Tibial artery (tissue), 4 donors: Measurements from ENCODE around the gene ALCAM.
"Not testable (repeated sequence)": the region's sequence is repeated elsewhere in the genome, so short reads cannot be mapped to it uniquely, and the experiment has no call there.

Experiments
- DNase-seq, 2 donors: peaks; one replicate each; pipeline ENCODE4 v3.0.0-alpha.2; 2019
- H3K27ac ChIP-seq, 2 donors: fragments of 200-600 bp; sonication (generic) in 1 of 2; 1 replicate in 1 of 2; 2 replicates in 1 of 2; pipeline ENCODE4 v1.5.1; 2018 to 2019; ENCODE audit warnings: mild to moderate bottlenecking in 1 of 2
- H3K27me3 ChIP-seq, 2 donors: fragments of 200-600 bp; sonication (generic) in 1 of 2; one replicate each; pipeline versions ENCODE4 v1.5.1 to v1.6.0; 2016 to 2019
- H3K36me3 ChIP-seq, 3 donors: fragments of 200-600 bp; sonication (generic) in 2 of 3; one replicate each; pipeline ENCODE4 v1.5.1; 2016 to 2019; ENCODE audit warnings: mild to moderate bottlenecking in 2 of 3
- H3K4me1 ChIP-seq, 4 donors: fragments of 200-600 bp; sonication (generic) in 2 of 4; 1 replicate in 3 of 4; 2 replicates in 1 of 4; pipeline ENCODE4 v1.5.1; 2016 to 2019
- H3K4me3 ChIP-seq, 2 donors: fragments of 200-600 bp; sonication (generic) in 1 of 2; 1 replicate in 1 of 2; 2 replicates in 1 of 2; pipeline ENCODE4 v1.5.1; 2018 to 2019; ENCODE audit warnings: mild to moderate bottlenecking in 2 of 2
- H3K9me3 ChIP-seq, 3 donors: fragments of 200-600 bp; sonication (generic) in 1 of 3; one replicate each; pipeline ENCODE4 v1.5.1; 2016 to 2019
- CTCF ChIP-seq, 2 experiments: fragments of 200-600 bp in 1 of 2; fragments of 450-650 bp in 1 of 2; IDR thresholded peaks; one replicate each; pipeline ENCODE4 v1.5.1; 2017 to 2019; ENCODE audit warnings: antibody characterized with exemption in 2 of 2, mild to moderate bottlenecking in 1 of 2, moderate library complexity in 1 of 2
- intact Hi-C: fragments of 100-400 bp; cut with DNase I; formaldehyde crosslinking; loops from one replicate; pipeline ENCODE4 v1.15.0; 2023; ENCODE audit warnings: low total_unique reads

Gene ALCAM

GRCh38 chr3:105401691-105402149, 35.0 kb downstream of the ALCAM start:
- intact Hi-C loops: no loop called here
- no peak for TF ChIP-seq CTCF (IDR thresholded peaks at IDR 0.05)

GRCh38 chr3:105402287-105402801, 35.6 kb downstream of the ALCAM start:
- H3K4me1 ChIP-seq: no peaks in the 10 kb centered on the region
- H3K36me3 ChIP-seq: no peaks in the 10 kb centered on the region
- H3K9me3 ChIP-seq: no peaks in the 10 kb centered on the region
- H3K27me3 ChIP-seq: no peaks in the 10 kb centered on the region
- no peak overlapping the region for H3K4me3 ChIP-seq
- DNase-seq: no peak
- intact Hi-C loops: no loop called here
- H3K27ac ChIP-seq: no peak overlapping the region
- no peak for TF ChIP-seq CTCF (IDR thresholded peaks at IDR 0.05)

More at GRCh38 chr3:105401691-105402149, 35.0 kb downstream of the ALCAM start:
- DNase-seq: no peak
- H3K27ac ChIP-seq: no peak overlapping the region
- H3K36me3 ChIP-seq: no peaks in the 10 kb centered on the region
- H3K27me3 ChIP-seq: no peaks in the 10 kb centered on the region
- H3K4me1 ChIP-seq: no peaks in the 10 kb centered on the region
- no peak overlapping the region for H3K4me3 ChIP-seq
- H3K9me3 ChIP-seq: no peaks in the 10 kb centered on the region

DNA sequence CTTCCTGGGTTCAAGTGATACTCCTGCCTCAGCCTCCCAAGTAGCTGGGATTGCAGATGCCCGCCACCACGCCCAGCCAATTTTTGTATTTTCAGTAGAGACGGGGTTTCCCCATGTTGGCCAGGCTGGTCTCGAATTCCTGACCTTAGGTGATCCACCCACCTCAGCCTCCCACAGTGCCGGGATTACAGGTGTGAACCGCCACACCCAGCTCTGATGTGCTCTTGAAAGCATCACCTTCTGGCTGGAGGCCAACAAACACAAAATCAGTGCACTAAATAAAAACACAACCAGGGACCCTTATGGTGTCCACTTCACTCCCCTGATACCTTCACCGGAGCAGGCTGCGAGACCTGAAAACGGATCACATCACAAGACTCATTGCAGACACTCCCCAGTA, 36.3 kb downstream of the ALCAM start:
- intact Hi-C loops: not testable (repeated sequence)

DNA sequence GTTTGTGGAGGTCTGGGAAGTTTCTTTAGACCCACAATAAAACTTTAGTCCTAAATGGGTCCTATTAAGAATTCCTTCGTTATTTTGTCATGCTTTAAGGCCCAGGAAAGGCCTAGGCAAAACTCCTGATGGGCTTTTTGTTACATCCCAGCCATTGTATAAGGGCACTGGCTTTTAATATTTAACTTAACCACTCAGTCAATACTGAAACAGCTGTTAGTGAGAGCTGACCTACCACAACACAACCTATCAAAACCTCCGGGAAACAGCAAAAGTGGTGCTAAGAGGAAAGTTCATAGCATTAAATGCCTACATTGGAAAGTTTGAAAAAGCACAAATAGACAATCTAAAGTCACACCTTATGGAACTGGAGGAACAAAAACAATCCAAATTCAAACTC, 39.6 kb downstream of the ALCAM start:
- Histone ChIP-seq H3K9me3 (no peaks in the 10 kb centered on the region), H3K4me1 (no peaks in the 10 kb centered on the region), H3K36me3 (no peaks in the 10 kb centered on the region), H3K27me3 (no peaks in the 10 kb centered on the region), H3K4me3 (no peak overlapping the region), H3K27ac (no peak overlapping the region)
- no peak for TF ChIP-seq CTCF (IDR thresholded peaks at IDR 0.05)
- DNase-seq: no peak
- intact Hi-C loops: no loop called here

More for the DNA sequence above, 36.3 kb downstream of the ALCAM start:
- not testable (repeated sequence) for H3K4me3 ChIP-seq, H3K27me3 ChIP-seq, H3K9me3 ChIP-seq, H3K36me3 ChIP-seq, H3K27ac ChIP-seq, DNase-seq, H3K4me1 ChIP-seq

- Histone ChIP-seq H3K4me1 (no peaks in the 10 kb centered on the region), H3K36me3 (no peaks in the 10 kb centered on the region), H3K27ac (no peak overlapping the region), H3K27me3 (no peaks in the 10 kb centered on the region), H3K4me3 (no peak overlapping the region), H3K9me3 (no peaks in the 10 kb centered on the region)
- no peak for DNase-seq
- intact Hi-C loops: no loop called here
- TF ChIP-seq CTCF (IDR thresholded peaks at IDR 0.05): no peak
These were observed 42.7 kb downstream of the ALCAM start for GRCh38 chr3:105409364-105409763.

DNA sequence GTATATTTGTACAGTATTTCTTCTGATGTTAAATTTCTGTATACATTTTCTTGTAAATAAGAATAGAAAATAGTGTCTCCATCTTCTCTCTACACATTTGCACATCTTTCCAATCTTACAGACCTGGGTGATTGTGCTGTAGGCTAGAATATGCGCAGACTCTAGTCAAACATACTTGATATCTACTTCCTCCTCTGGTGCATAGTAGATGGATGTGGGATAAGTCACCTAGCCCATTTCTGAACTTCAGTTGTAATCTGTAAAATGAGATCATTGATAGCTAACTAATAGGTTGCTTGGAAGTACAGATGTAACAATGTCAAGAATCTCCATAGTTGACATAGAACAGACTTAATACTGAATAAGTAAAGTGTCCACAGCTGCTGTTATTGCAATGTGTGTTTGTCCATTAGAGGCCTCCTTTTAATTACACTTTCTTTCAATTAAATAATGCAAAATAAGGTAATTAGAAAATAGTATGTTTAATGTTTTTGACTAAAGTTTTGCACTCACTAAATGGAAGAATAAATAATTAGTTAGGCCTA, 46.7 kb downstream of the ALCAM start:
- intact Hi-C loops: no loop called here
- no peak overlapping the region for H3K4me3 ChIP-seq
- no peak for TF ChIP-seq CTCF (IDR thresholded peaks at IDR 0.05)
- no peak overlapping the region for H3K27ac ChIP-seq
- H3K36me3 ChIP-seq: no peaks in the 10 kb centered on the region
- no peaks in the 10 kb centered on the region for H3K27me3 ChIP-seq
- H3K9me3 ChIP-seq: no peaks in the 10 kb centered on the region
- H3K4me1 ChIP-seq: no peaks in the 10 kb centered on the region
- DNase-seq: no peak
